RWPE2 (cell line): ENCODE data around the gene LRP1-AS.

Source experiments
- ATAC-seq: fragments of 200-7000 bp; cut with Tn5 transposase; 3 replicates; pipeline ENCODE4 v1.9.1; 2021; ENCODE audit warnings: low read depth
- DNase-seq: peaks from one replicate; pipeline ENCODE4 v3.0.0-alpha.2; 2020; ENCODE audit warnings: low spot score
- H3K27ac ChIP-seq: fragments of 450-650 bp; 2 replicates; pipeline ENCODE4 v1.5.1; 2017; ENCODE audit warnings: mild to moderate bottlenecking; ENCODE audit not compliant: poor library complexity, severe bottlenecking
- H3K27me3 ChIP-seq: fragments of 250-450 bp; sonication (Bioruptor Pico); 2 replicates; pipeline ENCODE4 v1.5.1; 2021; ENCODE audit warnings: mild to moderate bottlenecking, moderate library complexity; ENCODE audit not compliant: insufficient read depth, poor library complexity, severe bottlenecking
- H3K36me3 ChIP-seq: fragments of 250-450 bp; sonication (Bioruptor Pico); 2 replicates; pipeline ENCODE4 v1.5.1; 2020; ENCODE audit warnings: low read depth, mild to moderate bottlenecking, moderate library complexity
- H3K4me1 ChIP-seq: fragments of 250-450 bp; sonication (Bioruptor Pico); 2 replicates; pipeline ENCODE4 v1.5.1; 2021; ENCODE audit warnings: mild to moderate bottlenecking, moderate library complexity; ENCODE audit not compliant: insufficient read depth, poor library complexity, severe bottlenecking
- H3K4me3 ChIP-seq: fragments of 250-450 bp; sonication (Bioruptor Pico); 2 replicates; pipeline ENCODE4 v1.5.1; 2021; ENCODE audit warnings: mild to moderate bottlenecking, moderate library complexity; ENCODE audit not compliant: severe bottlenecking
- H3K9me3 ChIP-seq: fragments of 250-450 bp; sonication (Bioruptor Pico); 2 replicates; pipeline ENCODE4 v1.5.1; 2021; ENCODE audit warnings: mild to moderate bottlenecking, moderate library complexity; ENCODE audit not compliant: severe bottlenecking
- TF ChIP-seq, protein P1 (sequence below): fragments of 450-650 bp; IDR thresholded peaks from one replicate; pipeline ENCODE4 v1.5.1; 2017; ENCODE audit warnings: mild to moderate bottlenecking, moderate library complexity; ENCODE audit not compliant: poor library complexity, severe bottlenecking

LRP1-AS gene

DNA sequence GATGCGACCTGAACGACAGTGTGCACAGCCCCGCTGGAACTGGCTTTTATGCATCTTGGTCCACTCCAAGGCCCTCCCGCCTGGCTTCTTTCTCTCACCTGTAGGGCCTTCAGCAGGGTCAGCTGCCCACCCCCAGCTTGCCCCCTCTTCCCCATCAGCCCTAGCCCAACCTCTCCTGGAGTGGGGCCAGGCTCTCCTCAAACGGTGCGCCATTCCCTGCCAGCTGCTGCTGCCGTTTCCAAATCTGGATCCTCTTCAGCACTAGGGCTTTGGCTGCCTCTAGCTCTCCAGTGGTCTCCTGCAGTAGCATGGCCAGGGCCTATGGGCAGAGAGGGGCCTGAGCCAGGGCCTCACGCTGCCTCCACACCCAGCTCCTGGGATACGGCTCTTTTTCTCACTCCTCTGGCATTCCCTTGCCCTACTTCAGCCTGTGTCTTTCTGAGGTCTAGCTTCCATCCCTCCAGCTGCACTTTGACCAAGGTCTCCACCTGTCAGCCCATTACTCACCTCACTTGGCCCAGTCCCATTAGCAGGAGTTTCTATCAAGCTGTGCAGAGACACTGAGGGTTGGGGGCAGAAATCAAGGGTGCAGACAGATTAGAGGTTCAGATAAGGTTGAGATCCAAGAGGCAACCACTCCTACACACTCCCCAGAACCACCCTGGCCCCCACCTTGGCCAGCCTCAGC, 41.3 kb downstream of the LRP1-AS start:
- peaks cover 53% of the 10 kb centered on the region for H3K36me3 ChIP-seq
- no peaks in the 10 kb centered on the region for H3K4me1 ChIP-seq
- no peak overlapping the region for H3K4me3 ChIP-seq
- TF ChIP-seq, protein P1, sequence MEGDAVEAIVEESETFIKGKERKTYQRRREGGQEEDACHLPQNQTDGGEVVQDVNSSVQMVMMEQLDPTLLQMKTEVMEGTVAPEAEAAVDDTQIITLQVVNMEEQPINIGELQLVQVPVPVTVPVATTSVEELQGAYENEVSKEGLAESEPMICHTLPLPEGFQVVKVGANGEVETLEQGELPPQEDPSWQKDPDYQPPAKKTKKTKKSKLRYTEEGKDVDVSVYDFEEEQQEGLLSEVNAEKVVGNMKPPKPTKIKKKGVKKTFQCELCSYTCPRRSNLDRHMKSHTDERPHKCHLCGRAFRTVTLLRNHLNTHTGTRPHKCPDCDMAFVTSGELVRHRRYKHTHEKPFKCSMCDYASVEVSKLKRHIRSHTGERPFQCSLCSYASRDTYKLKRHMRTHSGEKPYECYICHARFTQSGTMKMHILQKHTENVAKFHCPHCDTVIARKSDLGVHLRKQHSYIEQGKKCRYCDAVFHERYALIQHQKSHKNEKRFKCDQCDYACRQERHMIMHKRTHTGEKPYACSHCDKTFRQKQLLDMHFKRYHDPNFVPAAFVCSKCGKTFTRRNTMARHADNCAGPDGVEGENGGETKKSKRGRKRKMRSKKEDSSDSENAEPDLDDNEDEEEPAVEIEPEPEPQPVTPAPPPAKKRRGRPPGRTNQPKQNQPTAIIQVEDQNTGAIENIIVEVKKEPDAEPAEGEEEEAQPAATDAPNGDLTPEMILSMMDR, result no peak
- ATAC-seq, result no peak
- DNase-seq, result no peak
- H3K27ac ChIP-seq, result no peak overlapping the region
- H3K27me3 ChIP-seq, result no peaks in the 10 kb centered on the region
- H3K9me3 ChIP-seq, result no peaks in the 10 kb centered on the region

DNA sequence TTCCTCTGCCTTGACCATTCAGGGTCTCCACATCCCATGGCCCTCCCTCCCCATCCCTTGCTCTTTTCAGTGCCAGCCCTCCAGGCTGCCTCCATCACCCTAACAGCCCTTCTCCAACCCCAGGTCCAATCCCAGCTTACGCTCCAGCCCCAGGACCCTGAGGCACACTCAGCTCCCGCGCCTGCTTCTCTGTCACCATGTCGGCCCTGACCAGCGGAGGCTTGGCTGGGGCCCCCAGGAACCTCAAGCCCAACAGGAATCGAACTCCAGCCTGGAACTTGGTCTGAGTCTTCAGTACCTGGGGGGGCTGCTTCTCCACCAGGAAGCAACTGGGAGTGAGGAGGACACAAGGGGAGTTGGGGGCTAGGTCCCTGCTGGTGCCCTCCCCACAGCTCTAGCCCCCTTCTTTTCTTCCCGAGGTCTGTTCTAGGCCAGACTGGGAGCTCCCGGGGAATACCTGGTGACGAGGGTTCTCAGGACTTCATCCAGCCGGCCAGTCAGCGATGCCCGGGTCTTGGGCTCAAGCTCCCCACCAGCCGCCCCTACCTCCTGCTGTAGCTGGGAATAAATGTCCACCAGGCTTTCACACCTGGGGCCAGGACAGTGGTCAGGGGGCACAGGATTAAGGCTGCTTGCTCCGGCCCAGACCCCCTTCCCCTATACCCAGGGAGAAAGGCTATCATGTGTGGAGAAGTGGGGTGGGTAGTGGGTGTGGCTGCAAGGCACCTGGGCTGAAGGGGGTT, 42.2 kb downstream of the LRP1-AS start:
- Histone ChIP-seq H3K27ac (no peak overlapping the region), H3K27me3 (no peaks in the 10 kb centered on the region), H3K4me1 (no peaks in the 10 kb centered on the region), H3K4me3 (no peak overlapping the region), H3K36me3 (peaks cover 53% of the 10 kb centered on the region), H3K9me3 (no peaks in the 10 kb centered on the region)
- ATAC-seq (no peak), DNase-seq (no peak)
- TF ChIP-seq, protein P1, result no peak

DNA sequence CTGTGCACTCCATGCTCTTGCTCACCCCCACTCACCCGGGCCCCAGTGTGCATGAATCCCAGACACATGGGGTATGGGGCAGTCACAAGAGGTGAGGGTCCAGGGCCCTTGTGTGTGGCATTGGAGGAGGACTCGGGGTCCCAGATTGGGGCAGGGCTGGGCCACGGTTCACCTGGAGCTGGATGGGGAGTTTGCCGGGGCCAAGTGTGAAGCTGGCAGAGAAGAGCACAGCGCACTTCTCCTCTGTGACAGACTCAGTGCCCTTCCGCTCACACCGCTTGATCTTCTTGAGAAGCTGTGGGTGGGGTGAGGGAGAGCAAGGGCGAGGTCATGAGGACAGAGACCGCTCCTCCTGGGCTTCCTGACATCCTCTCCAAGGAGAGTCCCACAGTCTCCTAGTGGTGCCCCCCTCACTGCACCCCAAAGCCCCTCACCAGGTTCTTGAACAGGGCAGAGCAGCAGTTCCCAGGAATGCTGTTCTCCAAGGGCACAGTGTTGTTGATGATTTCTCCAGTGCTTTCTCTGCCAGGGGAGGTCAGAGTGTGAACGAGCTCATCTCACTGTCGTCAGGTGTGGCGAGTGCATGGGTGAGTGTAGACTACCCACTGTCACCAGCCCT, 43.0 kb downstream of the LRP1-AS start:
- H3K4me3 ChIP-seq, result no peak overlapping the region
- DNase-seq (no peak), ATAC-seq (no peak)
- no peak overlapping the region for H3K27ac ChIP-seq
- no peaks in the 10 kb centered on the region for H3K27me3 ChIP-seq
- H3K36me3 ChIP-seq, result peaks cover 53% of the 10 kb centered on the region
- TF ChIP-seq, protein P1, result no peak
- no peaks in the 10 kb centered on the region for H3K9me3 ChIP-seq
- no peaks in the 10 kb centered on the region for H3K4me1 ChIP-seq

DNA sequence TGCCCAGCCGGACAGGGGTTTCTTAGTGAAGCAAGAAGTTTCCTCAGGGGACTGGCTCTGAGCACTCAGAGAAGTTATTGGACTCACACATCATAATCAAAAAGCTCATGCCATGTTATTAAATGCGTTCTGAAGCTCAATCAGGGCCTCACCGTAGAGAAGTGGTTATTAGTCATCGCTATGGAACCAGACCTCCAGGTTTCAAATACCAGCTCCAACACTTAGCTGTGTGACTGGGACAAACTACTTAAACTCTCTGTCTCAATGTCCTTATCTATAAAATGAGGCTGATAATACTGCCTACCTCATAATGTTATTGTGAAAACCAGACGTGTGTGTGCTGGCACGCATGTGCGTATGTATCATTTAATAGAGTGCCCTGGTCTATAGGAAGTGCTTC, 43.6 kb downstream of the LRP1-AS start:
- TF ChIP-seq, protein P1, result no peak
- Histone ChIP-seq H3K4me3 (no peak overlapping the region), H3K9me3 (no peaks in the 10 kb centered on the region), H3K27ac (no peak overlapping the region), H3K27me3 (no peaks in the 10 kb centered on the region), H3K4me1 (no peaks in the 10 kb centered on the region), H3K36me3 (peaks cover 53% of the 10 kb centered on the region)
- no peak for DNase-seq
- no peak for ATAC-seq
